Caki2 (cell line): ENCODE data around the gene FNBP1. TPM values are rescaled to one million over a fixed set of nuclear protein-coding genes. Genes with fewer than 3 reads are reported as not detected.
A peak's percentile ranks its signal among the peaks of the same experiment; 100 is the strongest.

ENCODE experiments used
- DNase-seq: peaks from one replicate; pipeline ENCODE4 v3.0.0-alpha.2; 2015; ENCODE audit warnings: low read depth
- in situ Hi-C: cut with HindIII; loops from 2 replicates; pipeline ENCODE4 v1.10.0; 2016; ENCODE audit warnings: low sequenced_read_pairs, low pct_unique_long_range_greater_than_20kb, mixed read lengths
- total RNA-seq: library from RNA; depleted of rRNA; stranded (reverse); fragments of >200 nt; shearing (Covaris generic); gene quantifications from 2 replicates; pipeline ENCODE4 v1.2.3, GENCODE V29; 2014; ENCODE audit warnings: low replicate concordance

Gene FNBP1
- total RNA-seq, 1 experiment from 2014 or later: 103 TPM

GRCh38 chr9:129889941-129890717, 152.9 kb downstream of the FNBP1 start:
- in situ Hi-C loops: no loop called here
- DNase-seq: no peak

GRCh38 chr9:129889122-129889940, 153.7 kb downstream of the FNBP1 start:
- DNase-seq: no peak
- in situ Hi-C loops: no loop called here

- no peak for DNase-seq
- in situ Hi-C loops: no loop called here
Observed at GRCh38 chr9:129888293-129889121, 154.5 kb downstream of the FNBP1 start.

GRCh38 chr9:129887334-129888292, 155.4 kb downstream of the FNBP1 start:
- DNase-seq: peak; percentile 54
- in situ Hi-C loops: no loop called here

- DNase-seq: no peak
- in situ Hi-C loops: no loop called here
Observed at GRCh38 chr9:129886226-129887174, 156.5 kb downstream of the FNBP1 start.

- in situ Hi-C loops: no loop called here
Observed at GRCh38 chr9:129885670-129886106, 157.3 kb downstream of the FNBP1 start.

GRCh38 chr9:129885018-129885669, 157.8 kb downstream of the FNBP1 start:
- in situ Hi-C loops: no loop called here
- DNase-seq: no peak

More at GRCh38 chr9:129885670-129886106, 157.3 kb downstream of the FNBP1 start:
- DNase-seq: peak; percentile 87

- in situ Hi-C loops: no loop called here
Observed at GRCh38 chr9:129884220-129885017, 158.6 kb downstream of the FNBP1 start.

GRCh38 chr9:129881547-129882324, 161.3 kb downstream of the FNBP1 start:
- DNase-seq: no peak
- in situ Hi-C loops: no loop called here

More at GRCh38 chr9:129884220-129885017, 158.6 kb downstream of the FNBP1 start:
- DNase-seq: peak; percentile 81

GRCh38 chr9:129880654-129881546, 162.1 kb downstream of the FNBP1 start:
- in situ Hi-C loops: no loop called here
- no peak for DNase-seq

- DNase-seq: no peak
- in situ Hi-C loops: no loop called here
Observed at GRCh38 chr9:129879991-129880653, 162.9 kb downstream of the FNBP1 start.

GRCh38 chr9:129879103-129879699, 163.8 kb downstream of the FNBP1 start:
- in situ Hi-C loops: no loop called here
- DNase-seq: no peak

- in situ Hi-C loops: no loop called here
- no peak for DNase-seq
Observed at GRCh38 chr9:129878291-129878690, 164.7 kb downstream of the FNBP1 start.
